Subcutaneous abdominal adipose tissue (tissue), 5 donors: ENCODE data around the gene MBOAT2.
A peak's percentile ranks its signal among the peaks of the same experiment; 100 is the strongest.

Experiments used
- H3K27ac ChIP-seq: one replicate; pipeline ENCODE4 v1.7.0; 2013; ENCODE audit warnings: low read depth, mild to moderate bottlenecking, inconsistent platforms, low read length, moderate library complexity
- H3K27me3 ChIP-seq, 5 donors: one replicate each; pipeline ENCODE4 v1.7.0; 2013; ENCODE audit warnings: low read length in 5 of 5, inconsistent platforms in 1 of 5; ENCODE audit not compliant: control insufficient read depth in 5 of 5, insufficient read depth in 4 of 5
- H3K36me3 ChIP-seq, 5 donors: one replicate each; pipeline ENCODE4 v1.7.0; 2013; ENCODE audit warnings: low read length in 5 of 5; ENCODE audit not compliant: control insufficient read depth in 5 of 5, insufficient read depth in 5 of 5
- H3K4me1 ChIP-seq, 5 donors: one replicate each; pipeline ENCODE4 v1.7.0; 2013; ENCODE audit warnings: low read length in 5 of 5, mild to moderate bottlenecking in 3 of 5, moderate library complexity in 1 of 5; ENCODE audit not compliant: control insufficient read depth in 5 of 5, insufficient read depth in 5 of 5
- H3K4me3 ChIP-seq, 5 donors: one replicate each; pipeline ENCODE4 v1.7.0; 2013; ENCODE audit warnings: low read length in 5 of 5, low read depth in 1 of 5
- H3K9ac ChIP-seq, 5 donors: one replicate each; pipeline ENCODE4 v1.7.0; 2013; ENCODE audit warnings: low read length in 5 of 5, mild to moderate bottlenecking in 4 of 5, moderate library complexity in 3 of 5
- H3K9me3 ChIP-seq, 5 donors: one replicate each; pipeline ENCODE4 v1.7.0; 2013; ENCODE audit warnings: low read length in 5 of 5; ENCODE audit not compliant: control insufficient read depth in 5 of 5
- donor health status: healthy.
- donor health status: healthy.
- donor health status: healthy.
- donor health status: healthy.
- donor health status: healthy.

MBOAT2 gene

GRCh38 chr2:9018534-9018933, 15.1 kb upstream of the MBOAT2 start:
- Histone ChIP-seq H3K4me3 (peak overlapping the region in 1 of 5 donors; percentile 19), H3K9me3 (no peaks in the 10 kb centered on the region), H3K27me3 (peaks cover 0 to 8% (median 3%) of the 10 kb centered on the region in 5 donors), H3K4me1 (no peaks in the 10 kb centered on the region), H3K27ac (no peak overlapping the region), H3K9ac (no peak overlapping the region), H3K36me3 (no peaks in the 10 kb centered on the region)

- Histone ChIP-seq H3K27me3 (peaks cover 0 to 8% (median 3%) of the 10 kb centered on the region in 5 donors), H3K27ac (no peak overlapping the region), H3K4me3 (no peak overlapping the region), H3K4me1 (no peaks in the 10 kb centered on the region), H3K9me3 (no peaks in the 10 kb centered on the region), H3K9ac (no peak overlapping the region), H3K36me3 (no peaks in the 10 kb centered on the region)
These were observed 14.6 kb upstream of the MBOAT2 start for GRCh38 chr2:9018109-9018508.

- Histone ChIP-seq H3K9me3 (no peaks in the 10 kb centered on the region), H3K36me3 (no peaks in the 10 kb centered on the region), H3K4me1 (no peaks in the 10 kb centered on the region), H3K27ac (no peak overlapping the region), H3K27me3 (peaks cover 0 to 8% (median 3%) of the 10 kb centered on the region in 5 donors), H3K4me3 (no peak overlapping the region), H3K9ac (no peak overlapping the region)
These were observed 13.9 kb upstream of the MBOAT2 start for GRCh38 chr2:9017411-9017810.

GRCh38 chr2:9015998-9016397, 12.5 kb upstream of the MBOAT2 start:
- H3K4me3 ChIP-seq, result no peak overlapping the region
- H3K36me3 ChIP-seq, result no peaks in the 10 kb centered on the region
- H3K9me3 ChIP-seq, result no peaks in the 10 kb centered on the region
- H3K27ac ChIP-seq, result no peak overlapping the region
- H3K9ac ChIP-seq, result no peak overlapping the region
- H3K27me3 ChIP-seq, result peaks cover 0 to 5% (median 0%) of the 10 kb centered on the region in 5 donors
- peaks cover 0 to 3% (median 0%) of the 10 kb centered on the region in 5 donors for H3K4me1 ChIP-seq

- Histone ChIP-seq H3K36me3 (no peaks in the 10 kb centered on the region), H3K27me3 (peaks cover 0 to 5% (median 0%) of the 10 kb centered on the region in 5 donors), H3K27ac (no peak overlapping the region), H3K9me3 (no peaks in the 10 kb centered on the region), H3K9ac (no peak overlapping the region), H3K4me1 (peaks cover 0 to 4% (median 0%) of the 10 kb centered on the region in 5 donors), H3K4me3 (no peak overlapping the region)
These were observed 9.9 kb upstream of the MBOAT2 start for GRCh38 chr2:9013403-9013802.

GRCh38 chr2:9010866-9011265, 7.4 kb upstream of the MBOAT2 start:
- H3K36me3 ChIP-seq, result no peaks in the 10 kb centered on the region
- peaks cover 0 to 4% (median 0%) of the 10 kb centered on the region in 5 donors for H3K4me1 ChIP-seq
- H3K27me3 ChIP-seq, result peaks cover 0 to 3% (median 0%) of the 10 kb centered on the region in 5 donors
- no peaks in the 10 kb centered on the region for H3K9me3 ChIP-seq
- no peak overlapping the region for H3K27ac ChIP-seq
- H3K9ac ChIP-seq, result no peak overlapping the region
- H3K4me3 ChIP-seq, result no peak overlapping the region

- H3K9me3 ChIP-seq, result no peaks in the 10 kb centered on the region
- no peak overlapping the region for H3K27ac ChIP-seq
- H3K4me3 ChIP-seq, result no peak overlapping the region
- H3K36me3 ChIP-seq, result no peaks in the 10 kb centered on the region
- H3K9ac ChIP-seq, result no peak overlapping the region
- peaks cover 0 to 3% (median 0%) of the 10 kb centered on the region in 5 donors for H3K27me3 ChIP-seq
- peaks cover 0 to 9% (median 6%) of the 10 kb centered on the region in 5 donors for H3K4me1 ChIP-seq
These were observed 5.6 kb upstream of the MBOAT2 start for GRCh38 chr2:9008951-9009664.

GRCh38 chr2:9006368-9006767, 2.9 kb upstream of the MBOAT2 start:
- Histone ChIP-seq H3K9ac (no peak overlapping the region), H3K9me3 (no peaks in the 10 kb centered on the region), H3K4me1 (peaks cover 0 to 20% (median 14%) of the 10 kb centered on the region in 5 donors), H3K36me3 (no peaks in the 10 kb centered on the region), H3K27ac (no peak overlapping the region), H3K4me3 (no peak overlapping the region), H3K27me3 (no peaks in the 10 kb centered on the region)

- H3K9me3 ChIP-seq, result no peaks in the 10 kb centered on the region
- H3K27me3 ChIP-seq, result no peaks in the 10 kb centered on the region
- H3K27ac ChIP-seq, result no peak overlapping the region
- peak overlapping the region in 4 of 5 donors; percentile 62 to 67 (median 64) for H3K4me3 ChIP-seq
- H3K9ac ChIP-seq, result peak overlapping the region in 4 of 5 donors; percentile 46 to 76 (median 60)
- no peaks in the 10 kb centered on the region for H3K36me3 ChIP-seq
- peaks cover 0 to 20% (median 14%) of the 10 kb centered on the region in 5 donors for H3K4me1 ChIP-seq
These were observed 1.1 kb upstream of the MBOAT2 start for GRCh38 chr2:9004338-9005204.

GRCh38 chr2:9003366-9003615, 193 bp downstream of the MBOAT2 start:
- H3K36me3 ChIP-seq, result no peaks in the 10 kb centered on the region
- no peaks in the 10 kb centered on the region for H3K9me3 ChIP-seq
- H3K27me3 ChIP-seq, result no peaks in the 10 kb centered on the region
- H3K9ac ChIP-seq, result peak overlapping the region in 1 of 5 donors; percentile 39
- no peak overlapping the region for H3K27ac ChIP-seq
- H3K4me1 ChIP-seq, result peaks cover 0 to 20% (median 14%) of the 10 kb centered on the region in 5 donors
- peak overlapping the region in 4 of 5 donors; percentile 62 to 73 (median 67) for H3K4me3 ChIP-seq
